DND-41 (cell line): ENCODE results near the gene SLC4A2.

Experiments used
- CTCF ChIP-seq: IDR thresholded peaks from 2 replicates; pipeline ENCODE4 v1.5.1; 2012; ENCODE audit warnings: borderline replicate concordance, low read length, moderate library complexity, mild to moderate bottlenecking; ENCODE audit not compliant: poor library complexity, severe bottlenecking; ENCODE audit errors: extremely low read depth
- EZH2 ChIP-seq: IDR thresholded peaks from 3 replicates; pipeline ENCODE4 v1.6.1; 2012; ENCODE audit warnings: borderline replicate concordance, low read depth, mild to moderate bottlenecking, moderate library complexity, low read length, inconsistent platforms; ENCODE audit not compliant: severe bottlenecking

- no peak for TF ChIP-seq CTCF
- TF ChIP-seq EZH2: no peak
These were observed 41.9 kb upstream of the SLC4A2 start for GRCh38 chr7:151017370-151017952.
